Muscle layer of colon (tissue), 2 donors: ENCODE results near the gene ATP8A2.

Source experiments
- H3K27ac ChIP-seq: one replicate; pipeline ENCODE4 v1.7.0; 2013; ENCODE audit warnings: low read depth, mild to moderate bottlenecking, low read length, moderate library complexity
- H3K27me3 ChIP-seq, 2 donors: one replicate each; pipeline ENCODE4 v1.7.0; 2013; ENCODE audit warnings: low read length in 2 of 2, mild to moderate bottlenecking in 2 of 2; ENCODE audit not compliant: insufficient read depth in 2 of 2, control insufficient read depth in 1 of 2
- H3K36me3 ChIP-seq: one replicate; pipeline ENCODE4 v1.7.0; 2013; ENCODE audit warnings: mild to moderate bottlenecking, low read length; ENCODE audit not compliant: insufficient read depth
- H3K4me1 ChIP-seq: one replicate; pipeline ENCODE4 v1.7.0; 2013; ENCODE audit warnings: mild to moderate bottlenecking, low read length; ENCODE audit not compliant: insufficient read depth
- H3K4me3 ChIP-seq, 2 donors: one replicate each; pipeline ENCODE4 v1.7.0; 2013; ENCODE audit warnings: low read length in 2 of 2, low read depth in 1 of 2, mild to moderate bottlenecking in 1 of 2, moderate library complexity in 1 of 2
- H3K9ac ChIP-seq: one replicate; pipeline ENCODE4 v1.7.0; 2013; ENCODE audit warnings: low read length
- H3K9me3 ChIP-seq: one replicate; pipeline ENCODE4 v1.7.0; 2013; ENCODE audit warnings: mild to moderate bottlenecking, low read length
- donor health status: abdominal sarcoma.
- donor health status: Adenocarcinoma of cecum.

The ATP8A2 gene

DNA sequence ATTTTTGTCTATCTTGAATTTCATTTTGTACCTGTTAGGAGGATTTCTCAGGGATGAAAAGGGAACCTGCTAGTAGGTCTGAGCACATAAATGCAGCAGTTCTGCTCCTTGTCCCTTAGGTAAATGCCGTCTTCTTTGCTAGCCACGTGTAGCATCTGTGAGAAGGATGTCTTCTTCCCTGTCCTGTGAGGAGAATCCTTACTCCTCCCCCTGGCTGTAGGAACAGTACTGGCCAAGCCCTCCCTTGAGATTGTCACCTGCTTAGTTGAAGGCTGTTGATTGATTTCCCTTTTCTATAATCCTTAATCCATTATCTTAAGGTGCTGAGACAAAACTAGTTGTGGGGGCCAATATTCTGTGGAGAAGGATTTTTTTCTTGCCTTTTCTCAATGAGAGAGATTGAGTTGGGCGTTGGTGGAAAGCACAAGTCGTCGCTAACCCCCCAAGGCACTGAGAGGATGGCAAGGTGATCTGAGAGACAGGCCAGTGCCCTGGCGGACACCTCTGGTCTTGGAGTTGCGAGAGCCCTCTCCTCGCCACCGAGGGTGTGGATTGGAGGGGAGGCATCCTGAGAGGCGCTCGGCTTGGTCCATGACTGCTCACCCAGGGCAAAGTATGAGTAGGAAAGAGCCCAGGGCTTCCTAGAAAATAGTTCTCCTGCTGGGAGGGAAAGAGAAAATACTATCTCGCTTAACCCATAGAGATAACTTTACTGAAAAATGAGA, 216.7 kb downstream of the ATP8A2 start:
- no peaks in the 10 kb centered on the region for H3K36me3 ChIP-seq
- H3K9ac ChIP-seq: no peak overlapping the region
- H3K9me3 ChIP-seq: no peaks in the 10 kb centered on the region
- no peak overlapping the region for H3K4me3 ChIP-seq
- H3K27me3 ChIP-seq: no peaks in the 10 kb centered on the region
- no peaks in the 10 kb centered on the region for H3K4me1 ChIP-seq
- no peak overlapping the region for H3K27ac ChIP-seq

DNA sequence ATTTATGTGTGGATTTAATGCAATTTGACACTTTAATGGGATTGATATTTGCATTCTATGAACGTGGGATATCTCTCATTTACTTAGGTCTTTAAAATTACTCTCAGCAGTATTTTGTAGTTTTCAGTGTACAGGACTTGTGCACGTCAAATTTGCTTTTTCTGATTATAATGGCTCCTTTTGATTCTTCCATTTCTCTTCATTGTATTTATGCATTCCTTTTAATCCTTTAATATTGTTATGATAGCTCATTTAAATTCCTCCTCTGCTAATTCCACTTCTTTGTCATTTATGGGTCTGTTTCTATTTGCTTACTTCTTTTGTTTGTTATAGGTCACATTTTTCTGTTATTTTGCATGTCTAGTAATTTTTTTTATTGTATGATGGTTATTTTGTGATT, 226.6 kb downstream of the ATP8A2 start:
- Histone ChIP-seq H3K4me3 (no peak overlapping the region), H3K9me3 (no peaks in the 10 kb centered on the region), H3K4me1 (no peaks in the 10 kb centered on the region), H3K27me3 (no peaks in the 10 kb centered on the region), H3K27ac (no peak overlapping the region), H3K9ac (no peak overlapping the region), H3K36me3 (no peaks in the 10 kb centered on the region)

DNA sequence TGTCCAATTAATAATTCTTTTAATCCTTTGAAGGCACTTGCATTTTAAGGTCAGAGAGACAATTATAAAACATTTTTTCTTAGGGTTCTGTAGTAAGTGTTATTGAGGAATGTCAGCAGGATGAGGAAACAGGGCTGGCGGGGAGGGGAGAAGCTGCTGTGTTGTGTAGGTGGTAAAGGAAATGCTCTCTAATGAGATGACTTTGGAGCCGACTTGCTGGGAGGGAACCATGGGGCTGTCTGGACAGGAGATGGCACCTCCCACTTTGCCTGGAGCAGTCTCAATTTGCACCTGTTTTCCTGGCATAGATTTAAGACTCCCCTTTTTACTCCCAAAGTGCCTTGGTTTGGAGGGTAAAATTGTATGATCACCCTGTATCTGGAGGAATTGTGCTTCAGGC, 230.4 kb downstream of the ATP8A2 start:
- Histone ChIP-seq H3K9ac (no peak overlapping the region), H3K9me3 (no peaks in the 10 kb centered on the region), H3K27ac (no peak overlapping the region), H3K36me3 (no peaks in the 10 kb centered on the region), H3K4me1 (no peaks in the 10 kb centered on the region), H3K4me3 (no peak overlapping the region), H3K27me3 (no peaks in the 10 kb centered on the region)

DNA sequence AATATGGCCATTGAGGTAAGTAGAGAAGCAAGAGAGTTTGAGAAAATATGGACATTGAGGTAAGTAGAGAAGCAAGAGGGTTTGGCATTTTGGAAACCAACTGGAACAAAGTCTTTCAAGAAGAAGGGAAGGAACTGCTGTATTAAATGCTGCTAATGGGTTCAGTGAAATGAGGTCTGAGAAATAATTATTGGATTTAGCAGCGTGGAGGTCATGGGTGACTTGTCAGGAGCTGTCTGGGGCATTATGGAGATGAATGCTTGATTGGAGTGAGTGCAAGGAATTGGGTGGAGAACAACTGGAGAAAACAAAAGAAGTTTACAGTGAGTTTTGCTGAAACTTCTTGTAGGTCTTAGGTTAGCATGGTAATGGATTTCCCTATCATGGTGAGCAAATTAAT, 232.3 kb downstream of the ATP8A2 start:
- Histone ChIP-seq H3K27me3 (no peaks in the 10 kb centered on the region), H3K4me1 (no peaks in the 10 kb centered on the region), H3K27ac (no peak overlapping the region), H3K36me3 (no peaks in the 10 kb centered on the region), H3K9ac (no peak overlapping the region), H3K9me3 (no peaks in the 10 kb centered on the region), H3K4me3 (no peak overlapping the region)

DNA sequence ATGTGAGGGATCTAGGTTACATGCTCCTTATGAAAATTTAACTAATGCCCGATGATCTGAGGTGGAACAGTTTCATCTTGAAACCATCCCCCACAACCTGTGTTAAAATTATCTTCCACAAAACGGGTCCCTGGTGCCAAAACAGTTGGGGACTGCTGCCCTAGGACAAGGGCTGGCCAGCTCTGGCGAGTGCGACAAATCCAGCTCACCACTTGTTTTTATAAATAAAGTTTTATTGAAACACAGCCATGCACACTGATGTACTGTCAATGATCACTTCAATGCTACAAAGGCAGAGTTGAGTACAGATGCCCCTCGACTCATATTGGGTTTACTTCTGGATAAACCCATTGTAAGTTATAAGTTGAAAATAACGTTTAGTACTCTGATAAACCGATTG, 235.3 kb downstream of the ATP8A2 start:
- H3K9me3 ChIP-seq: no peaks in the 10 kb centered on the region
- no peaks in the 10 kb centered on the region for H3K4me1 ChIP-seq
- no peak overlapping the region for H3K9ac ChIP-seq
- H3K27me3 ChIP-seq: no peaks in the 10 kb centered on the region
- no peak overlapping the region for H3K27ac ChIP-seq
- no peaks in the 10 kb centered on the region for H3K36me3 ChIP-seq
- no peak overlapping the region for H3K4me3 ChIP-seq

DNA sequence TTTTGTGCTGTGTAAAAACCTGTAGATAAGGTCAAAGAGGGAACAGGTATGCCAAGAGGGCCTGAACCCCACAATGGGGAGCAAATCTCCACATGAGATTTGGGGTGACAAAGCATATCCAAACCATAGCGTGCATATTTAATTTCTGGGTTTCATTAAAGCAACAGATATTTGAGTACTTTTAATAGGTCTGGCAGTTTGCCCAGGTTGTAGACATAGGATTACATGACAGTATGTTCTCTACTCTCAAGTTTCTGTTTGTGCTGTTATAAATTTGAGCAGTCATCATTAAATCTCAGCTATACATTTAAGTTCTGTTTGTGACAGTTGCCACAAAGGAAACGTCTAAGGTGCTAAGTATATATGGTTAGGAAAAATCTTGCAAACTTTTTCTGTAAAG, 236.4 kb downstream of the ATP8A2 start:
- H3K36me3 ChIP-seq: no peaks in the 10 kb centered on the region
- H3K4me1 ChIP-seq: no peaks in the 10 kb centered on the region
- no peak overlapping the region for H3K9ac ChIP-seq
- H3K4me3 ChIP-seq: no peak overlapping the region
- no peak overlapping the region for H3K27ac ChIP-seq
- no peaks in the 10 kb centered on the region for H3K27me3 ChIP-seq
- no peaks in the 10 kb centered on the region for H3K9me3 ChIP-seq

DNA sequence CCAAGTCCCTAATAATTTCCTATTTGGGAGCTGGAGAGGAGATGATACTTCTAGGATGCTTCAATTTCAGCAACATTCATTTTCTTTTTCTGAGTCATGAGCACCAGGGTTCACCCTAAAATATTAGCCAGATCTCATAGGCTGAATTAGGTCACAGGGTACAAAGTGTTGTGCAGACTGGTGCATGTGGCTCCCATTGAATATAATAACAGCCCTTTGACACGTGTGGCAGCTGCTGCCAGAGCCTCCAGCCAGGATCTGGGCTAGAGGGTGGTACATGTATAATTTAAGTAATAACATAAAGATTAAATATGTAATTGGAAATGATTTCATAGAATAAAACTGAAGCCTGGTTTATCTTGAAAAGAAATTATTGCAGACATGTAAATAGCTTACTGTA, 244.9 kb downstream of the ATP8A2 start:
- H3K4me1 ChIP-seq: no peaks in the 10 kb centered on the region
- H3K27me3 ChIP-seq: no peaks in the 10 kb centered on the region
- no peak overlapping the region for H3K27ac ChIP-seq
- H3K9me3 ChIP-seq: no peaks in the 10 kb centered on the region
- H3K36me3 ChIP-seq: no peaks in the 10 kb centered on the region
- H3K9ac ChIP-seq: no peak overlapping the region
- no peak overlapping the region for H3K4me3 ChIP-seq

DNA sequence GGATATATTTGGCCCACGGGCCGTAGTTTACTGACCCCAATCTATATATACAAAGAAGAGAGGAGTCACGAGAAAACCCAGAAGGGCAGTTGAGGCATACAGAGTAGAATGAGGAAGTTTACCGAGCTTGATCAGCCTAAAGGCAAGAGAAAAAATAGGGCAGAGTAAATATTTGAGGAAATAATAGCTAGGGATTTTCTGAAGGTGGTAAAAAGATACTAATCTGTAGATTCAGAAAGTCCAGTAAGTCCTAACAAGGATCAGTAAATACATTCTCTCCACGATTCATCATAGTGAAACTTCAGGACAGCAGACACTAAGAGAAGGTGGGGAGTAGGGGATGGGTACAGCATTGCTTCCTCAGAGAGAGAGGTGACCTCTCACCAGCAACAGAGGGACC, 248.1 kb downstream of the ATP8A2 start:
- H3K4me3 ChIP-seq: no peak overlapping the region
- H3K27ac ChIP-seq: no peak overlapping the region
- no peaks in the 10 kb centered on the region for H3K27me3 ChIP-seq
- H3K9ac ChIP-seq: no peak overlapping the region
- no peaks in the 10 kb centered on the region for H3K36me3 ChIP-seq
- no peaks in the 10 kb centered on the region for H3K4me1 ChIP-seq
- no peaks in the 10 kb centered on the region for H3K9me3 ChIP-seq

DNA sequence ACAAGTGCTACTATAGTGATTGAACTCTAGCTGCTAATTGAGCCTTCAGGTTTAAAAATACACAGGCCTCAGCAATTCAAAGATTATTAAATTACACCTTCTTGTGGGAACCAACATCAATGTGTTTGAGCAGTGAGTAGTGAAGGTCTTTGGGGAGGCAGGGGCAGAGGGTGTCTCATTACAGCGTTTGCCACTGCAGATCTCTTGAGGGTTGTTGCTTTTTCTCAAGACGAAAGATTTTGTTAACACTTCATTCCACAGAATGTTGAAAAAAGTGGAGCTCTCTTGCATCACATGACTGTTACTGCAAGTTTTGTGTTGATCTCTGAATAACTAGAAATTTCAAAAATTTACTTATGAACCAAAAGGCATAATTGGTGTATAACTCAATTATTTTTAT, 253.6 kb downstream of the ATP8A2 start:
- Histone ChIP-seq H3K4me3 (no peak overlapping the region), H3K4me1 (no peaks in the 10 kb centered on the region), H3K27ac (no peak overlapping the region), H3K9me3 (no peaks in the 10 kb centered on the region), H3K9ac (no peak overlapping the region), H3K36me3 (no peaks in the 10 kb centered on the region), H3K27me3 (no peaks in the 10 kb centered on the region)

DNA sequence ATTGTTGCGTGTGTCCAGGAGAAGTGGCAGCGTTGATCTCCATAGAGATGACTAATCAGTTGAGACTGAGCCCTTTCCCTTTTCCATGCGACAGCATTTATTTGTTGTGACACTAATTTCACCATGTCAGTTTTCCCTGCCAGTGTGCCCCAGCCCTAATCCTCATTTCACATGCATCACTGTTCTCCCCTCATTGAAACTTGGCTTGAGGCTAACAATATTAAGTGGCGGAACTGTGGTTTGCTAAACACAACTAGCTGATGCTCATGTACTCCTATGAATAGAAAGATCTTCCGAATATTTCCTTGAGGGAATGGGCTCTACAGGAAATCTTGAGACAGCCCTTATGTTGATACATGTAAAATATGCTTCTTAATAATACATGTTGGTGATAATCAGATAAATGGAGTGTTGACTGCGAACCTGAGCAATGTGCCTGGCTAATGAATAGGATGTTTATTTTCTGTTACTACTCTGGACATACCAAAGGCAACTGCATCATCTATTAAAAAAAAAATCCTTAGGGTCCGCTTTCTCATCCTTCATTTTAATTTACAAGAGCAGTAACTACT, 258.6 kb downstream of the ATP8A2 start:
- Histone ChIP-seq H3K4me1 (no peaks in the 10 kb centered on the region), H3K36me3 (no peaks in the 10 kb centered on the region), H3K4me3 (no peak overlapping the region), H3K9me3 (no peaks in the 10 kb centered on the region), H3K27ac (no peak overlapping the region), H3K9ac (no peak overlapping the region), H3K27me3 (no peaks in the 10 kb centered on the region)

DNA sequence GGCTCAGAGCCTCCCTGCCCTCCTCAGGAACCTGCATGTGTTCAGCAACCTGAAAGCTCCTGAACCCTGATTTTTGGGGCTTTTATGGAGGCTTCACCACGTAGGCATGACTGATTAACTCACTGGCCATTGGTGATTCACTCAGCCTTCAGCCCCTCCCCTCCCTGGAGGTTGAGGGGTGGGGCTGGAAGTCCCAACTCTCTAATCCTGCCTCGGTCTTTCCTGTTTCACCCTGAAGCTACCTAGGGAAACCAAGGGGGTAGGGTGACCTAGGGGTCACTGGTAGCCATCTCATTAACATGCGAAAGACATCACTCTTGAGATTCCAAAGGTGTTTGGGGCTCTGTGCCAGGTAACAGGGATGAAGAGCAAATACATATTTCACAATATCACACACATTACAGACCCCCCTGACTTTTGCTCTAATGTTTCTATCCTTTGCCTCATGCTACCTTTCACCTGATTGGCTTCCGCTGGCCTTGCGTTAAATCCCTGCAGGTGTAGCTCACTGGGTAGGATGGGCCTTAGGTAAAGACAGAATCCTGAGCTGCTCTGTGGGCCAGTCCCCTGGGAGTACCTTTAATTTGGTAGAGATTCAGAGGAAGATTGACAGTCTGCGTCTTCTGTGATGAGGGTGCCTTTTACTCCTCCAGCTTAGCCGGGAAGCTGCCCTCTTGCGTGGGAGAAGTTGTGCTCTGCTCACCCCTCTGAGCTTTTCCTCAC, 260.6 kb downstream of the ATP8A2 start:
- Histone ChIP-seq H3K36me3 (no peaks in the 10 kb centered on the region), H3K27me3 (no peaks in the 10 kb centered on the region), H3K9me3 (no peaks in the 10 kb centered on the region), H3K4me3 (no peak overlapping the region), H3K4me1 (no peaks in the 10 kb centered on the region), H3K27ac (no peak overlapping the region), H3K9ac (no peak overlapping the region)

DNA sequence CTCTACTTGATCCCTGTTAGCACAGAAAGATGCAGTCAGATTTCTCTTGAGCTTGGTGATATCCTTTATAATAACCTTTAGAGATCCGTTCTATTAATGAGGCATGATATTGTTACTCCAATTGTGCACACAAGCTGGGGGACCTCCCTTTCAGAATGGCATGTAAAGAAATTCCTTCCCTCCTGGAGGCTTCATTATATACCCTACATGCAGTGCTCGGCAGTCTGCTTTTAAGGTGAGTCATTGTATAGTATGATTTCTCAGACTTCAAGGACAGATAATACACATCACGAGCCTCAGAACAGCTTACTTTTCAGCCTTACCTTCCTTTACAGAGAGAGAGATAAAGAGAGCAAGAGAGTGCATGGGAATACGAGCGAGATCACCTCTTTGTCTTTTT, 261.3 kb downstream of the ATP8A2 start:
- Histone ChIP-seq H3K9ac (no peak overlapping the region), H3K9me3 (no peaks in the 10 kb centered on the region), H3K4me3 (no peak overlapping the region), H3K4me1 (no peaks in the 10 kb centered on the region), H3K36me3 (no peaks in the 10 kb centered on the region), H3K27me3 (no peaks in the 10 kb centered on the region), H3K27ac (no peak overlapping the region)
